Testis (tissue), 2 donors: ENCODE data around the gene LFNG.

Experiments used
- CTCF ChIP-seq, 3 experiments: fragments of 450-650 bp in 2 of 3; fragments of 200-600 bp in 1 of 3; sonication (generic) in 1 of 3; IDR thresholded peaks; one replicate each; pipeline ENCODE4 v1.5.1; 2016 to 2019; ENCODE audit warnings: antibody characterized with exemption in 3 of 3, mild to moderate bottlenecking in 2 of 3, moderate library complexity in 1 of 3
- POLR2A ChIP-seq: fragments of 450-650 bp; IDR thresholded peaks from one replicate; pipeline ENCODE4 v1.6.1; 2017; ENCODE audit warnings: antibody characterized with exemption, mild to moderate bottlenecking, moderate library complexity

GRCh38 chr7:2519119-2519930, at the start of gene LFNG:
- peak in 1 of 3 experiments; percentile 10 for TF ChIP-seq CTCF (IDR thresholded peaks at IDR 0.05)
- peak; percentile 25 for TF ChIP-seq POLR2A
